Esophagus muscularis mucosa (tissue), 4 donors: ENCODE measurements around the gene DMRT1. TPM values are rescaled to one million over a fixed set of nuclear protein-coding genes. Genes with fewer than 3 reads are reported as not detected.
"Not testable (repeated sequence)": the region's sequence is repeated elsewhere in the genome, so short reads cannot be mapped to it uniquely, and the experiment has no call there.

Experiments used
- DNase-seq: peaks from one replicate; pipeline ENCODE4 v3.0.0-alpha.2; 2017; ENCODE audit errors: extremely low spot score
- H3K27ac ChIP-seq, 4 donors: fragments of 200-600 bp; sonication (generic); replicated peaks in 1 of 4; 1 replicate in 3 of 4; 2 replicates in 1 of 4; pipeline ENCODE4 v1.5.1; 2016 to 2019; ENCODE audit warnings: mild to moderate bottlenecking in 1 of 4
- H3K27me3 ChIP-seq, 4 donors: fragments of 200-600 bp; sonication (generic); one replicate each; pipeline versions ENCODE4 v1.5.1 to v1.6.0; 2016 to 2019
- H3K36me3 ChIP-seq, 4 donors: fragments of 200-600 bp; sonication (generic); one replicate each; pipeline ENCODE4 v1.5.1; 2016 to 2019
- H3K4me1 ChIP-seq, 4 donors: fragments of 200-600 bp; sonication (generic); one replicate each; pipeline ENCODE4 v1.5.1; 2016 to 2019
- H3K4me3 ChIP-seq, 4 donors: fragments of 200-600 bp; sonication (generic); 1 replicate in 2 of 4; 2 replicates in 2 of 4; pipeline ENCODE4 v1.5.1; 2016 to 2019; ENCODE audit warnings: mild to moderate bottlenecking in 4 of 4, moderate library complexity in 1 of 4
- H3K9me3 ChIP-seq, 4 donors: fragments of 200-600 bp; sonication (generic); 1 replicate in 3 of 4; 2 replicates in 1 of 4; pipeline ENCODE4 v1.5.1; 2016 to 2019
- CTCF ChIP-seq, 3 experiments: fragments of 200-600 bp in 2 of 3; fragments of 450-650 bp in 1 of 3; sonication (generic) in 2 of 3; IDR thresholded peaks; one replicate each; pipeline ENCODE4 v1.5.1; 2017 to 2019; ENCODE audit warnings: antibody characterized with exemption in 3 of 3, mild to moderate bottlenecking in 2 of 3, moderate library complexity in 1 of 3
- EP300 ChIP-seq: sonication (generic); formaldehyde crosslinking; IDR thresholded peaks from one replicate; pipeline ENCODE4 v1.6.1; 2017; ENCODE audit warnings: antibody characterized with exemption
- POLR2A ChIP-seq: fragments of 450-650 bp; IDR thresholded peaks from one replicate; pipeline ENCODE4 v1.6.1; 2017; ENCODE audit warnings: antibody characterized with exemption, moderate library complexity, mild to moderate bottlenecking, low read depth
- POLR2AphosphoS5 ChIP-seq, 2 donors: sonication (generic); formaldehyde crosslinking; IDR thresholded peaks; one replicate each; pipeline ENCODE4 v1.6.1; 2017; ENCODE audit warnings: antibody characterized with exemption in 2 of 2
- WGBS: methylation state at CpG from one replicate; pipeline ENCODE4 v1.1.5; 2018; 5-methylcytosine and 5-hydroxymethylcytosine counted together
- intact Hi-C: fragments of 100-400 bp; cut with DNase I; formaldehyde crosslinking; loops from one replicate; pipeline ENCODE4 v1.15.1; 2023
- total RNA-seq, 4 donors: library from RNA; depleted of rRNA; stranded (reverse); fragments of >200 nt; gene quantifications; one replicate each; pipeline versions ENCODE4 v1.1.0 to v1.2.1, GENCODE V29; 2016

The DMRT1 gene
- total RNA-seq, 4 donors from 2014 or later: not detected

DNA sequence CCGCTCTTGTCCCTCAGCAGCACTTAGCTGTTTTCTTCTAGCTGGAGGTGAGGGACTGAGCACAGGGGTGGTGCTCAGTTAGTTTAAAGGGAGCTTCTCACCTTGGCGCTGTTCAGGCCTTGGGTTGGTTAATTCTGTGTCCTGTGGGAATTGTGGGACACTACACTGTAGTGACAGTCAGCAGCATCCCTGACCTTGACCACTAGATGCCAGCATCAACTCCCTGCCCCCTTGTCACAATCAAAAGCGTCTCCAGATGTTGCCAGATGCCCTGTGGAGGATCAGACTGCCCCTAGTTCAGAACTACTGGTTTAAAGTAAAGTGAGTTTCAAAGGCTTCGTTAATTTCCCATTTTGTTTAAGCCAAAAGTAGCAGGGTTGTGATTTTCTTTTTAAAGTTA is 69.5 kb downstream of the DMRT1 start:
- Histone ChIP-seq H3K4me3 (no peak overlapping the region), H3K9me3 (no peaks in the 10 kb centered on the region), H3K27ac (no peak overlapping the region), H3K27me3 (peaks cover 0 to 67% (median 5%) of the 10 kb centered on the region in 4 donors), H3K36me3 (no peaks in the 10 kb centered on the region), H3K4me1 (no peaks in the 10 kb centered on the region)
- DNase-seq: no peak
- 72% methylated on average over 4 of the region's 4 CpGs for WGBS
- intact Hi-C loops: no loop called here
- TF ChIP-seq POLR2A: no peak
- no peak for TF ChIP-seq POLR2AphosphoS5 (IDR thresholded peaks at IDR 0.05)
- no peak for TF ChIP-seq CTCF (IDR thresholded peaks at IDR 0.05)
- TF ChIP-seq EP300: no peak

GRCh38 chr9:912776-913175 is 71.3 kb downstream of the DMRT1 start:
- WGBS: 80% methylated on average over 1 of the region's 1 CpG
- intact Hi-C loops: no loop called here
- TF ChIP-seq CTCF (IDR thresholded peaks at IDR 0.05) (no peak), POLR2A (no peak), EP300 (no peak), POLR2AphosphoS5 (IDR thresholded peaks at IDR 0.05) (no peak)
- no peak overlapping the region for H3K4me3 ChIP-seq
- H3K27ac ChIP-seq: no peak overlapping the region
- no peak for DNase-seq
- no peaks in the 10 kb centered on the region for H3K36me3 ChIP-seq
- peaks cover 0 to 60% (median 5%) of the 10 kb centered on the region in 4 donors for H3K27me3 ChIP-seq
- H3K4me1 ChIP-seq: no peaks in the 10 kb centered on the region
- no peaks in the 10 kb centered on the region for H3K9me3 ChIP-seq

DNA sequence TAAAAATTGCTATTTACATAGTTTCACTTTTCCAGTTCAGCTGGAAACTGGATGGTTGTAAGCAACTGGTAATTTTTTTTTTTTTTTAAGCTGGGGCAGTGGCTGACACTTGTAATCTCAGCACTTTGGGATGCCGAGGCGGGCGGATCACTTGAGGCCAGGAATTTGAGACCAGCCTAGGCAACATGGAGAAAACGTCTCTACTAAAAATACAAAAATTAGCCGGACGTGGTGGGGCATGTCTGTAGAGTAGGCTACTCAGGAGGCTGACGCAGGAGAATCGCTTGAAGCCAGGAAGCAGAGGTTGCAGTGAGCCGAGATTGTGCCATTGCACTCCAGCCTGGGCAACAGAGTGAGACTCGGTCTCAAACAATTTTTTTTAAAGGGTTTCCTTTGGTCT is 72.0 kb downstream of the DMRT1 start:
- H3K9me3 ChIP-seq, H3K36me3 ChIP-seq, H3K27ac ChIP-seq, DNase-seq, H3K4me1 ChIP-seq, intact Hi-C loops, H3K4me3 ChIP-seq: not testable (repeated sequence)
- peaks cover 0 to 58% (median 5%) of the 10 kb centered on the region in 4 donors for H3K27me3 ChIP-seq
- 84% methylated on average over 10 of the region's 10 CpGs for WGBS

DNA sequence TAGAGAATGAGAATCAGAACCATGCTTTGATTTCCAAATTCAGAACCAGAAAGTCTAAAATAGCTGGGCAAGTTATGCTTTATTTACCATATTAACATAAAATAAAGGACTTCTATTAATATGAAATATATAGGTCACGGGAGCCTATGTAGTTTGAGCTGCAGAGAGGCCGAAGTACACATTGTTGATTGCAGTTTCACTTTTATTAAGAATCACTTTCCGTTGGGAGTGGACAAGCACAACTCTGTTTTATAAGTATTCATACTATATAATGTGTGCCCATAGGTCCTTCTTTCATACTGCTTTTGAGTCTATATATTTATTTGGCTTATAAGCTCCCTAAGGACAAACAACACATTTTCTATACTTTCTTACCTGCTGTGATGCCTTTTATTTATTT is 76.2 kb downstream of the DMRT1 start:
- H3K4me3 ChIP-seq: no peak overlapping the region
- no peak for DNase-seq
- no peaks in the 10 kb centered on the region for H3K36me3 ChIP-seq
- H3K27ac ChIP-seq: no peak overlapping the region
- peaks cover 0 to 42% (median 0%) of the 10 kb centered on the region in 4 donors for H3K27me3 ChIP-seq
- WGBS: 83% methylated on average over 3 of the region's 3 CpGs
- no peaks in the 10 kb centered on the region for H3K9me3 ChIP-seq
- intact Hi-C loops: no loop called here
- TF ChIP-seq EP300 (no peak), POLR2AphosphoS5 (IDR thresholded peaks at IDR 0.05) (no peak), CTCF (IDR thresholded peaks at IDR 0.05) (no peak), POLR2A (no peak)
- no peaks in the 10 kb centered on the region for H3K4me1 ChIP-seq

DNA sequence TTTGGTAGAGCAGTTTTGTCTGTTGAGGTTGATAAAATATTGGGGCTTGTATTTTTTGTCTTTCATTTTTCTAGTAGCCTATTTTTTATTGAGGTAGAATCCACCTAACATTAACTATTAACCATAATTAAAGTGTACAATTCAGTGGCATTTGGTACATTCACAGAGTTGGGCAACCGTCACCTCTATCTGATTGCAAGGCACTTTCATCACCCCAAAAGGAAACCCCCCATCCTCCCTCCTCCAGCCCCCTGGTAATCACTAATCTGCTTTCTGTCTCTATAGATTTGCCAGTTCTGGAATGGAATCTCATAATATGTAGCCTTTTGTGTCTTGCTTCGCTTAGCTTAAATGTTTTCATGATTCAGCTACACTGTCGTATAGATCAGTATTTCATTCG is 79.4 kb downstream of the DMRT1 start:
- Histone ChIP-seq H3K27me3 (peaks cover 0 to 27% (median 0%) of the 10 kb centered on the region in 4 donors), H3K9me3 (no peaks in the 10 kb centered on the region), H3K36me3 (no peaks in the 10 kb centered on the region), H3K4me1 (no peaks in the 10 kb centered on the region), H3K27ac (no peak overlapping the region), H3K4me3 (no peak overlapping the region)
- DNase-seq: no peak
- 80% methylated on average over 4 of the region's 4 CpGs for WGBS
- intact Hi-C loops: no loop called here
- TF ChIP-seq POLR2A: no peak
- TF ChIP-seq EP300: no peak
- TF ChIP-seq POLR2AphosphoS5 (IDR thresholded peaks at IDR 0.05): no peak
- no peak for TF ChIP-seq CTCF (IDR thresholded peaks at IDR 0.05)
